EL (cell line): ENCODE results near the gene DNAJC27.

Experiments
- DNase-seq: peaks from one replicate; pipeline ENCODE4 v3.0.0-alpha.2; 2016

DNAJC27 gene

DNA sequence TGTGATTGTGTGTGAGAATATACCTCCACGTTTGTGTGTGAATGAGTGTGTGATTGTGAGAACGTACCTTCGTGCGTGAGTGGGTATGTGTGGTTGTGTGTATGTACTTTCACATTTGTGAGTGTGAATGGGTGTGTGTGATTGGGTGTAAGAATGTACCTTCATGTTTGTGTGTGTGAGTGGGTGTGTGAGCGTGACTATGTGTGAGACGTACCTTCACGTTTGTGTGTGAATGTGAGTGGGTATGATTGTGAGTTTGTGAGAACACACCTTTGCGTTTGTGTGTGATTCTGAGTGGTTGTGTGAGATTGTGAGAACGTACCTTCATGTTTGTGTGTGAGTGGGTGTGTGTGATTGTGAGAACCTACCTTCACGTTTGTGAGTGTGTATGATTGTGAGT lies 45.9 kb downstream of the DNAJC27 start:
- no peak for DNase-seq

DNA sequence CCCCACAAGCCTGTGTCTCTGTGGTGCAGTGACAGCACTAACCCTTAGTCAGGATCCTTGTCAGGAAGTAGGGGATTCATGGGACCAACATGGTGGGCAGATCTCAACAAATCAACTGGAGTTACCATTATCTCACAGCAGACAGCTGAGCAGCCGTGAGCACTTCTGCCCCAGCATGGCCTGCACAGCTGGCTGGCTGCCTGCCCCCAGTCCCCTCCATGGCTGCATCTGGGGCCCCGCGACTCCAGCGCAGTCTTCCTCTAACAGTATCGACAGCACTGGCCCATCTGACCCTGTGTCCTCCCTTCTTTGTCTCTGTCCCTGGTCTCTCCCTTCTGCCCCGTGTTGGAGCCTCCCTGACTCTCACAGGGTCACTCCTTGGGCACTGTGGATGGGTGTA lies 47.0 kb downstream of the DNAJC27 start:
- DNase-seq, result no peak

DNA sequence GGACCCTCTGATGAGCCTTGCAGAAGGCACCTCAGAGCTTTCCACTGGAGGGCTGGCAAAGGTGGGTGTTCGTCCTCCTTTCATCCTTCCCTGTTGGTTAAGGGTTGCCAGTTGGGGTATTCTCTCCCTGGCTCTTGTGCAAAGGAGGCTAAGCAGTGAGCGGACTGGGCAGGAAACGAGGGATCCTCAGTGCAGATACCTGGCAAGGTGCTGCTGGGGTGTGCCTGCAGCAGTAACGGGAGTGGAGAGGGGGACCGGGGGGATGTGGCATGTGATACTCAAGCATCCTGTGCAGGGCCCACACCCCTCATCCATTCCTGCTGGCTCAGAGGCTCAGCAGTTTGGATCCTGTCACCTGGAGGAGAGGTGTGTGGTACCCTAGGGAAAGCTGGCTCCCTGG lies 47.5 kb downstream of the DNAJC27 start:
- no peak for DNase-seq

DNA sequence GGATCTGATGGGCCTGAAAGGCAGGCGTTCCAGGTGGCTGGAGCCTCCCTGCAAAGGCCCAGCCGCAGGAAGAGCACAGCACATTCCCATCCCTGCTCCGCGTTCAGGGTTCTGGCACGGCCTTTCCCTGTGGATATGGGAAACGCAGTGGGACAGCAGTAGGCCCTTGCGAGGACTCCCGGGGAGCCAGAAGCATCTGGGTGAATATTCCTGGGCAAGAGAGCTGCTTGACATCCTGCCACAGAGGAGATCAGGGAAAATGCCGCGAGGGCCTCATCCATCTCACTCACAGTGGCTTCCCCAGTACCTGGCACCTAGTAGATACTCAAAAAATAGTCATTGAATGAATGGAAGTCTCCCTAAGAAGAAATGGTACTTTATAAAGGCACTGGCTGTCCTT lies 48.6 kb downstream of the DNAJC27 start:
- DNase-seq, result no peak

DNA sequence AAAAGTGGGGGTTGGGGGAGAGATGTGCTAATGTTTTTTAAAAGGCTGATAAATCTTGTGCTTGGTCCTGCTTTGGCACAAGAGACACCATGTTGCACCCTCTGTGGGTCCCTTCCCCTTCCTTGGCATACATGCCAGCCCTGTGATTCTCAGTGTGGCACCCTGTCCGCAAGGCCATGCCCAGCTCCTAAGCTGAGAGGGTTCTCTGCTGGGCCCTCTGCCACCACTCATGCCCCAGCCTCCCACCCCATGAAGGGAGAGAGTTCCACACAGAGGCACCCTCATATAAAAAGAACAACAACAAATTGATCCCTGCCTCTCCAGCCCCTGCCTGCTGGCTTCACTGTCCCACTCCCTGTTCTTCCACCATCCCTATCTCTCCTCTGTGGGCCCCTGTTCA lies 49.2 kb downstream of the DNAJC27 start:
- no peak for DNase-seq

DNA sequence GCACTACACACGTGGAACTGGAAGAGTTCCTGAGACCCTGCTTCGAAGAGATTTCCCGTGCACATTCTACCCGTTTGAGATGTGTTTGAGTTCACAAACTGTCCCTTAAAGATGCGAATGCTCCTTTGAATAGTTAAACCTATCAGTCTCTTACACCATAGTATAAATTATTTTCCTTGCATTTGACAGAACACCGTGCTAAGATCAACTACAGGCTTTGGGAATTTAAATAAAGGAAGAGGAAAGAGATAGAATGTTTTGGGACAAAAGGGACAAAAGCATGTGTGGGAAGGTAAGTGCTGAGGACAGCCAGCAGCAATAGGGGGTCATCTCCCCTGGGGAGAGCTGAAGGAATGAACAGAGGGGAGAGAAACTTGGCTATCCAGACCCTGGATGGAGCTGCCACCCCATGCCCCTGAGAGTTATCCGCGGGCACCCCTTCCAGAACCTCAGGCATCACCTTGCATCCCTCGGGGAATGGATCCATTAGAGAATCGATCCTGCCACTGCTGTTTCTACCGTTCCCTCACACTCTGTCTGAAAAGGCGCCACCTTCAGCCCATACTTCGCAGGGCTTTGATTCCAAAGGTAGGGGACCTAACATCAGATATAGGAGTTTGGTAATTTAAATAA lies 50.8 kb downstream of the DNAJC27 start:
- no peak for DNase-seq

DNA sequence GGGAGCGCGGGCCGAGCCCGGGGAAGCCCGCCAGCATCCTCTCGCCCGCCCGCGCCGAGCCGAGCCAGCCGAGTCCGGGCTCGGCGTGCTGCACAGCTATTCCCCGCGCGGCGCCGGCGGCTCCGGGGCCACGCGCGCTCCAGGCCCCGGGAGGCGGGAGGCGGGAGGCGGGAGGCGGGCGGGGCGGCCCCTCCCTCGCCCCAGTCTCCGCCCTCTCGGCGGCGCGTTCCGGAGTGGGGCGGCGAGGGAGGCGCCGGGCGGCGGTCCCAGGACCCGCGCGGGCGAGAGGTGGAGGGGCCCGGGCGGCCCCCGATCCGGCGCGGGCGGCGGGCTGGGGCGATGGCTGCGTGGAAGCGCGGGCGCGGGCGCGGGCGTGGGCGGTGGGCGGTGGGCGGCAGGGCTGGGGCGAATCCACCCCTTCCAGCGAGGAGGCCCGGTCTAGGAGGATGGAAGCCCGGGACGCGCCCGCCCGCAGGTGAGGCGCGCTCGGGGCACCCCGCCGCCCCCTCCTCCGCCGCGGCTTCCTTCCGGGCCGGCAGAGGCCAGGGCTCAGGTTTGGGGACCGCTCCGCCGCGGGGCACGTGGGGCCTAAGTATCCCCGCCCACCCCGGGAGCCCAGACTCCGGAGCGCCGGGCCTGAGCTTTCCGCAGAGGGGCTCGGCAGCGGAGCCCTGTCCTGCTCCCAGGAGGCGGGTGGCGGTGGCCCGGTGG lies 51.5 kb downstream of the DNAJC27 start, which contains the start of gene ADCY3:
ADCY3 (minus strand) TSS at position 140 of the 711 bp plus-strand sequence. CDS start 1,250 bp downstream, outside the sequence.
- DNase-seq, result peak; percentile 53

DNA sequence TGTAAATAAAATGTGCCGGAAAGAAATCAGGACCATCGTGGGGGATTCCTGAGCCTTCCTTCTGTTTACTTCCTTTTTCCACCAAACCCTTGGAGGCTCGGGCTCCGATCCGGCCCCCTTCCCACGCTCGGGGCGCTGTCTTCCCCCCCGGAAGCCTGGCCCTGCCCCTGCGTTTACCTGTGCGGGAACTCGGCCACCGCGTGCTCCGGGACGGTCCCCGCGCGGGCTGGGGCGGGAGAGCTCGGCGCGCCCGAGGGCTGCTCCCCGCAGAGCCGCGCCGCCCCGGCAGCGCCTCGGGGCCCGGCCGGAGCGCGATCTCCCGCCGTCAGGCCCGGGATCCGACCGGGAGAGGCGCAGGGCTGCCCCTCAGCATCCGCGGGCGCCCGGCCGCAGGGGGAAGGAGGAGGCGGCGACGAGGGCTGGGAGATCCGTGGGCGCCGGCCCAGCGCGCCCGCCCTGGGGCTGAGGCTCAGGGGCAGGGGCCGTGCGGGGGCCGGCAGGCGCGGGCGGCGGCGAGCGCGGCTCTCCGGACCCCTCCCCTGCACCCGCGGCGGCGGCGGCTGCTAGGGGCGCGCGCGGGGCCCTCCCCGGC lies 52.2 kb downstream of the DNAJC27 start:
- peak; percentile 18 for DNase-seq

DNA sequence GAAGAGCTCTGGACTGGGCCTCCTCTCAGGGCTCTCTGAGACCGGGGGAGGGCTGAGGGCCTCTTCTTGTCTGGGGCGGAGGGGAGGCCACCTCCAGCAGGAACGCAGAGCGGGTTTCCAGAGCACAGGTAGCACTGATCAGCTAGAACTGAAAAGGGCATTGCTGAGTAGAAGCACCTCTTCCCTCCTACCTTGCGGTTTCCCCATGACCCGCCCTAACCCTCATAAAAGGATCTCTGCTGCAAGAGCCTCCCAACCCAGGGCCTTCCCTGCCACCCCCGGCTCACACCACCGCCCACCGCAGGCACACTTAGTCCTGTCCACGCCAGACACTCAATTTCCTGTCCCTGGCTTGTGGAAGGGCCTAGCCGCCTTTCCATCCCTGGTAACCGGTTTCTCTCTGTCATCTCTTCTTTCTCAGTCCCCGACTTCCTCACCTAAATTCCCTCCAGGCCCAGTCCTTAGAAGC lies 52.7 kb downstream of the DNAJC27 start:
- DNase-seq, result peak; percentile 32

DNA sequence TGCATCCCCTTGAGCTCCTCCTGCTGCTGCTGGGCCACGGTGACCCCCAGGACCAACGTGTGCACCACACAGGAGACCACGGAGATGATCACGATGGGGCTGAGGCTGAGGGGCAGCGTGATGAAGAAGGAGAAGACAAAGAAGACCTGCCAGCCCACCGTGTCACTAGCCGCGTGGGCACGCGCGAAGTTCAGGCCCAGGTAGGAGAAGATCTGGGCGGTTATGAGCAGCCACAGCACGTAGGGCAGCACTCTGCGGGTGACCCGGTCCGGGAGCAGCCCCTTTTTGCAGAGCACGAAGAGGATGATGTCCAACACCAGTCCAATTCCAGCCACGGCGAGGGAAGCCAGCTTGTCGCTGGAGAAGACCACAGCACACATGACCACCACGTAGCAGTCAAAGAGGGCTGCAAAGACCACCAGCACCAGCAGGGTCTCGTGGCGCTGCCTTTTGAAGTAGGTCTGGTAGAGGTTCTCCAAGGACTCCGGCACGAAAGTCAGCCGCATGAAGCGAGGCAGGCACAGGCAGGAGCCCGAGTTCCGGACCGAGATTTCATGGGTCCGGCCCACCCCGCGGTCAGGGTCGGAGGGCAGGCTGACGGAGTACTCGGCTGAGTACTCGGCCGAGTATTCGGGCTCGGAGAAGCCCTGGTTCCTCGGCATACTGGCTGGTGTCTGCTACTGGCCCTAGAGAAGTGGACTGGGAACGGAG lies 53.3 kb downstream of the DNAJC27 start:
- no peak for DNase-seq

DNA sequence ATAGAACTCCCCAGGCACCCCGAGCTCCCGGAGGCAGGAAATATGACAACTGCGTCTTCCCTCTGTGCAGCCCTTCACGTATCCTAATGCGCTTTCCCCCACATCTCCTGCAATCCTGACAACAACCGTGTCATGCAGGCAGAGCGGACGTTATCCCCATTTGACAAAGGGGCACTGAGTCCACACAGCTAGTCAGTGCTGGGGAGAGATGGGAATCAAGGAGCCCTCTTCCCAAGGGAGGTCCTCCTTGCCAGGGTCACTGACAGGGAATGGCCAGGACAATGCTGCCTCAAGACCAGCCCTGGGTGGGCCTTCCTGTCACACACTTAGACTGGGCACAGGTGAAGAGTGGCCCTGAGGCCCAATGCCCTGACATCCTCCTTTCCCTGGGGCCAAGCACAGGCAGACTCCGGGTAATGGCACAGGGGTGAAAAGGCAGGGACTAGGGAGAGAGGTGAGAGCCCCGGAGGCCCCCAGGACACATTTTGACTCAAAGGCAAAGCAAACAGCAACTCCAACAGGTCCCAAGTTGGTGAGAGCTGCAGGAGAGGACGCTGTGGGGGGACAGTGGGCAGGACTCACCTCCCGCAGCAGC lies 53.9 kb downstream of the DNAJC27 start:
- DNase-seq, result no peak

DNA sequence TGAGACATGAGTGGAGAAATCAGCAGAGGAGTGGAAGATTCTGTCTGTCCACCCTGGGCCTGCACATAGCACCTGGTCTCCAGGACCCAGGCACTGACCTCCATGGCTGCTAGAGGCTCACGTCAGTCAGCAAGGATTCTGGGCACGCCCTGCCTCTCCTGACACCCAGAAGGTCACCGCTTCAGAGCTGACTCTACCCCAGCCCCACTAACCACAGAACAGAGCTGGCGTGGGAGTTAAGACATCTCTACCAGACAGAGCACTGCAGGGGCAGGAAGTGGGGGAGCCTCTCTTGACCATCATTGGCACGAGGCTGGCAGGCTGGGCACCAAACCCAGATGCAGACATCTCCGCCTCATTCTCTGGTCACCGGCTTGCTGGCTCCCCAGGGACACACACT lies 54.7 kb downstream of the DNAJC27 start:
- peak; percentile 65 for DNase-seq

DNA sequence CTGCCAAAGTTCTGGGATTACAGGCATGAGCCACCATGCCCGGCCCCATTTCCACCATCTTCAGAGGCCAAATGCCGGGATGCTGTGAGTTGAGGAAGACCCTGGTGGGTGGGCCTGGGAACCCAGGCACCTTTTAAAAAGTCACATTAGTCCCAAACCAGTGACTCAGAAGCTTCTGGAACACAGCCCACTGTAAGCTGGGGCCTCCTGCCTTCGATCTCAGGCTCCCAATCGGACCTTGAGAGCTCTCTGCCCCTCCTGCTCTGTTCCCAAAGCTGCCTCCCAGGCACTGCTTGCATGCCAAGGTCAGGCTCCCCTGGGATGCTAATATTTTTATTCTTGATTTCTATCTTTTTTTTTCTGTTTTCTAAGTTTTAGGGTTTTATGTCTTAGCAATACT lies 56.0 kb downstream of the DNAJC27 start:
- no peak for DNase-seq

DNA sequence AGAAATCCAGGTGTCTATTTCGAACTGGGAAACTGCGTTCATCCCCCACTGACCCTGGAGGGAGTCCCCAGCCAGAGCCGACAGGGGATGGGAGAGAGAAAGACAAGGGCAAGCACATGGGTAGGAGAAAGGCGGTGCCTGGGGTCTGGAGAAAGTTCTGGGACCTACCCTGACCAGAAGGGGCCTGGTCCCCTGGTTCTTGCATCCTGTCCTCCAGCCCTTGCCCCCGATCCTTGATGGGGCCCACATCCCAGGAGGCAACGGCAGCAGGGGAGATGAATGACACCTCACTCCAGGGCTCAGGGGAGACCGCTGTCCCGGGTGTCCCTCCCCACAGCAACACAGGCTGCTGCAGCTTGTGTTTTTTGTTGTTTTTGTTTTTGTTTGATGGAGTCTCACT lies 56.6 kb downstream of the DNAJC27 start:
- DNase-seq, result no peak

DNA sequence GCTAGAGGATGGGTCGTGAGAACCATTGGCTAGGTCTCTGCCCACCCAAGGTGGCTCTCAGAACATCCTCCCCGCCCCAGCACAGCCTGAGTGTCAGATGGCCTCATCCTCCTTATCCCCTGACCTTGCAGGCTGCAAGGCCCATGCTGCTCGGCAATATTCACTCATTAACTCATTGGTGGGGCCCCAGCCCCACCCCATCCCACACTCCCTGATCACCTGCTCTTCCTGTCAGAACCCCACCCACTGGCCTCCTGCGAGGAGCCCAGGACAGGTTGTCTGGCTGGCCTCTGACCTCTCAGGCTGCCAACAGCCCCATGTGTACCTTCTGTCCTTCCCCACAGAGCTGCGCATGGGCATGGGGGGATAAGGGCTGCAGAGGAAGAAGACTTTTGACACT lies 57.0 kb downstream of the DNAJC27 start:
- no peak for DNase-seq

DNA sequence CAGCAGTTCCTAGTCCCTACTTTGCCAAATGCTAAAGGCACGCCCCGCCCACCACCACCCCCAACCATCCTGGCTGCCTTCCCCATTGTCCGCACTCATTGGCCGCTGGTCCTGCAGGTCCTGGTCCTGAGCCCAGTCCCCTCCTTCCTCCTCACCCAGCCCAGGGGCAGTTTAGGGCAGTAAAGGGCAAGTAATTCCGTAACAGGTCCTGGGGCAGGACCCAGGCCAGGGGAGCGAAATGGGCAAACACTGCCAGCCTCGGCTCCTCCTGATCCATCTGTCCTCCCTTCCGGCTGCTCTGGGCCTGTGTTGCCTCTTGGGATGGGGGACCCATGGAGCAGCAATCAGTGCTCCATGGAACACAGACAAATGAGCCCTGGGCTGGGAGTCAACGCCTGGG lies 57.8 kb downstream of the DNAJC27 start:
- no peak for DNase-seq

DNA sequence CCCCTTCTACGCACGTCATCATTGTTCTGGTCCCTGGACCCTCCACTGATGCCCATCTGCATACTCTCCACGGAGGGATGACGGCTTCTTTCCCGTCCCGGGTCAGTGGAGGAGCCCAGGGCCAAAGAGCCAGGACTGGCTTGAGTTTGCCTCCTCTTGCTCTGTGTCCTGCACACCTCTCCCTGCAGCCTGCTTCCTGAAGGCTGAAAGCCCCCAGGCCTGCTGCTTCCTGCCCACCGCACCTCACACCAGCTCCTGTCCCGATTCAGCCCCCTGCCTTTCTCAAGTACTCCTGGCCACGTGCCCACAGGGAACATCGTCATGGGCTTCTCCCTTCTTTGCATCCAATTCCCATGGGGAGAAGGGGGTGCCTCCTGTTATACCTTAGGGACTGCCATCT lies 58.8 kb downstream of the DNAJC27 start:
- no peak for DNase-seq

DNA sequence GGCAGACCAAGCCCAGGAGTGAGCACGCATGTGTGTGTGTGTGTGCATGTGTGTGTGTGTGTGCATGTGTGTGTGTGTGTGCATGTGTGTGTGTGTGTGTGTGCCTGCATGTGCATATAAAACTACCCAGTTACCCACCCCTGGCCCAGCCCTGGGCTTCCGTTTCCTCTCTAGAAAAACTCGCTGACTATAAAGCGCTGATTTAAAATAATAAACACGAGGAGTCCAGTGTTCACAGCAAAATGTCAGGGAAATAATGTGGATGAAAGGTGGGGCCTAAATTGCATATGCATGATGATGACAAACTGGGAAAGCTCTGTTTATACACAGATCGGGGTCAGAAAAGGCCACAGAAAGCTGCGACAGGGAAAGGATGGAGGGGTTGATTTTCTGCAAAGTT lies 59.2 kb downstream of the DNAJC27 start:
- DNase-seq, result no peak

DNA sequence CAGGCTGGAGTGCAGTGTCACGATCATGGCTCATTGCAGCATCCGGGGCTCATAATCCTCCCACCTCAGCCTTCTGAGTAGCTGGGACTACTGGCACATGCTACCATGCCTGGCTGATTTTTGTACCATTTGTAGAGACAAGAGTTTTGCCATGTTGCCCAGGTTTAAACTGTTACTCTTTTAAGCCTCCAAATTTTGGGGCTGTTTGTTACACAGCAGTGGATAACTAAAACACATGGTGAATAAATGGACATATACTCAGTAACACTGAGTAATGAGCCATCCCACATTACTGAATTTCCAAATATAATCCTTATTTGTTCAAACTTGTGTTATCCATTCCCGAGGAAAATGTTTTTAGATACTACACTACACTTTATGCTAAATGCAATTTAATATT lies 61.5 kb downstream of the DNAJC27 start:
- no peak for DNase-seq

DNA sequence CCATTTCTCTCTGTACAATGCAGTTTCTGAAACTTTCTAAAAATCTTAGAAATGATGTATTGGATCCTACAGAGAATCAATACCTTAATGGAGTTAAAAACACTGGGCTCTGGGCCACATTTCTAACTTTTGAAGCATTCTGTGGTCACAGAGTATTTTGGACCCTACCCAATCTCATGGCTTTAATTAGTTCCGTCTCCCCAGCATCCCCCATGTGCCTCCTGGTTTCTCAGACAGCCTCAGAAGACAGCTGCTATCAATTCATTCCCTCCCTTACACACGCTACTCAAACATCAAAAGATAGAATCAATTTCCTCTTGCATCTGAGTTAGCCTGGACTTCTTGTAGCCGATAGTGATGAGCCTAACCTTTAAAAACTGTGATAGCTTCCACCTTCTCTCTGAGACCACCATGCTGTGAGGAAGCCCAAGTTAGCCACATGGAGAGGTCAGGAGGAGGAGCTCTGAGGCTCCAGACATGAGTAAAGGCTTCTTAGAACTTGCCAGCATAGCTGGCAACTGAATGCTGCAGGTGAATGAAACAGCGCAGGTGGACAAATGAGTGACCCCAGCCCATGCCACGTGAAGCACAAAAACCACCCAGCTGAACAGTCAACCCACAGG lies 62.1 kb downstream of the DNAJC27 start:
- peak; percentile 55 for DNase-seq

DNA sequence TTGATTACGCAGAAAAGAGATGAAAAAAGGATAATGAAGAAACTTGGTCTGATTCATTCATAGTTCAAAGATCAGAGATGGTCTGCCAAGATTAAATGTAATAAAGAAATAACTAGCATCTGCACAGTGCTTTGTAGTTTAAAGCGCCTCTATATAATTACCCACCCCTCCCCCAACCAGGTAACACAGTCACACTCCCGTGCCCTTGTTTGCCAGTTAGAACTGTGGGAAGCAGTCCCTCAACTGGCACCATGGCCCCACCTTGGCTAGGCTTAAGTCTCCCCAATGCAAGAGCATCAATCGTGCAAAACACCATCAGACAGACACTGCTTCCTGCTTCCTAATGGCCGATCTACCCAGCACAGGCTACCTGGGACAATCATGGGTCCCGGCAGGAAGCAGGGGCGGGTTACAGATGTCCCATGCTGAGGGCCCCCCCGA lies 63.3 kb downstream of the DNAJC27 start:
- no peak for DNase-seq

DNA sequence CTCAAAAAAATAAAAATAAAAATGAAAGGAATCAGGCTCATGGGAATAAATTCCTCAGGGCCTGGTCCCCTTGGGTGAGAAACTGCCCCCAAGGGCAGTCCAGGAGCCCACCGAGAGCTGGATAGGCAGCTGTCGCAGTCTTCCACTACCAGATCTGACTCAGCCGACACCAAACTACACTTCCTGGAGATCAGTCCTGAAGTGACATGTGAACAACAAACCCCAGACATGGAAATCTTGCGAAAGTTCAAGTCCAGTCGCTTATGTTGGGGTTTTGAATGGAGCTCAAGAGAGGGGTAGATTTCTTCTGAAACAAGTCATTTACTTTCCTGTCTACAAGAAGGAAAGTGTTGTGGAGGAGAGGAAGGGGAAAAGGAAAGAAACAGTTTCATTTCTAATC lies 64.6 kb downstream of the DNAJC27 start:
- no peak for DNase-seq

DNA sequence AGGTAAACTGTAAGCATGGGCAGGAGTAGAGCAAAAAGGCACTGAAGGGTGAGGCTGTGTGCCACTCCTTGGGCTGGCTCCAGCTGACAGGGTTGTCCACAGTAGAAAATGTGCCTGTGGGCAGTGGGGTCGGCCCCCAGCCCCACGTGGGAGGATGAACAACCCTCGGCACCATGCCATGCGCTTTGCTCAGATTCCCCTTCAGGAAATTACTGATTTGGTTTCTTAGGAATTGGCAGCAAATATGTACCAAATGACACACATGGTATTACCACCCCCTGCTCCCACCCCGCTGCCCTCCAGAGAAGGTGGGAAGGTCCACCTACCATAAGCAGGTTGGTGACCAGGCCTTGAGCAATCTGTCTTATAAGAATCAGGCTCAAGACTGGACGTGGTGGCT lies 65.3 kb downstream of the DNAJC27 start:
- DNase-seq, result no peak
